Esophagus (tissue), 2 donors: ENCODE results near the gene TECRL. TPM values are rescaled to one million over a fixed set of nuclear protein-coding genes. Genes with fewer than 3 reads are reported as not detected.

Source experiments
- H3K27ac ChIP-seq, 2 donors: one replicate each; pipeline ENCODE4 v1.5.1; 2013; ENCODE audit warnings: low read depth in 2 of 2, mild to moderate bottlenecking in 2 of 2, inconsistent platforms in 1 of 2, low read length in 1 of 2, moderate library complexity in 1 of 2
- H3K27me3 ChIP-seq, 2 donors: one replicate each; pipeline ENCODE4 v1.6.1; 2013; ENCODE audit warnings: low read length in 2 of 2, control low read depth in 1 of 2, mild to moderate bottlenecking in 1 of 2; ENCODE audit not compliant: insufficient read depth in 2 of 2, control insufficient read depth in 1 of 2
- H3K36me3 ChIP-seq, 2 donors: one replicate each; pipeline ENCODE4 v1.6.1; 2013; ENCODE audit warnings: low read length in 1 of 2; ENCODE audit not compliant: control insufficient read depth in 2 of 2, insufficient read depth in 2 of 2
- H3K4me1 ChIP-seq, 2 donors: one replicate each; pipeline ENCODE4 v1.6.1; 2013; ENCODE audit warnings: low read length in 1 of 2; ENCODE audit not compliant: control insufficient read depth in 2 of 2, insufficient read depth in 2 of 2
- H3K4me3 ChIP-seq, 2 donors: one replicate each; pipeline ENCODE4 v1.5.1; 2013; ENCODE audit warnings: low read length in 2 of 2, mild to moderate bottlenecking in 2 of 2, low read depth in 1 of 2, moderate library complexity in 1 of 2
- H3K9me3 ChIP-seq, 2 donors: one replicate each; pipeline ENCODE4 v1.6.1; 2013; ENCODE audit warnings: mild to moderate bottlenecking in 2 of 2, low read depth in 1 of 2, low read length in 1 of 2, moderate library complexity in 1 of 2; ENCODE audit not compliant: control insufficient read depth in 2 of 2, insufficient read depth in 1 of 2
- WGBS, 2 donors: extraction: QIAGEN DNeasy Blood & Tissue Kit; methylation state at CpG; one replicate each; pipeline ENCODE4 v1.1.7; 2013; 5-methylcytosine and 5-hydroxymethylcytosine counted together
- polyA plus RNA-seq, 2 donors: library from polyadenylated mRNA; stranded (reverse); fragments of 200-250 nt; gene quantifications; one replicate each; pipeline ENCODE4 v1.2.3, GENCODE V29; 2013
- donor health status: healthy with polysubstance abuse.
- donor health status: Bipolar disorder and iron deficiency.

Gene TECRL
- polyA plus RNA-seq = under 1 TPM; 0.04 to 0.10 TPM

GRCh38 chr4:64409300-64409699 lies at the start of gene TECRL:
Gene TECRL (minus strand): TSS chr4:64409450. CDS start chr4:64409351, 99 bp downstream.
- H3K27me3 ChIP-seq = no peaks in the 10 kb centered on the region
- no peaks in the 10 kb centered on the region for H3K36me3 ChIP-seq
- H3K4me3 ChIP-seq = no peak within 1 kb of the TSS
- H3K9me3 ChIP-seq = no peaks in the 10 kb centered on the region
- 83 to 88% methylated on average over 4 of the region's 4 CpGs for WGBS, 2 donors
- no peak within 1 kb of the TSS for H3K27ac ChIP-seq
- no peaks in the 10 kb centered on the region for H3K4me1 ChIP-seq

- peaks cover 4 to 18% of the 10 kb centered on the region in 2 donors for H3K9me3 ChIP-seq
- H3K27me3 ChIP-seq = no peaks in the 10 kb centered on the region
- no peaks in the 10 kb centered on the region for H3K4me1 ChIP-seq
- H3K27ac ChIP-seq = no peak overlapping the region
- H3K36me3 ChIP-seq = no peaks in the 10 kb centered on the region
- no peak overlapping the region for H3K4me3 ChIP-seq
- 86 to 88% methylated on average over 10 of the region's 10 CpGs for WGBS, 2 donors
These were observed 23.4 kb upstream of the TECRL start for GRCh38 chr4:64432674-64433073.

DNA sequence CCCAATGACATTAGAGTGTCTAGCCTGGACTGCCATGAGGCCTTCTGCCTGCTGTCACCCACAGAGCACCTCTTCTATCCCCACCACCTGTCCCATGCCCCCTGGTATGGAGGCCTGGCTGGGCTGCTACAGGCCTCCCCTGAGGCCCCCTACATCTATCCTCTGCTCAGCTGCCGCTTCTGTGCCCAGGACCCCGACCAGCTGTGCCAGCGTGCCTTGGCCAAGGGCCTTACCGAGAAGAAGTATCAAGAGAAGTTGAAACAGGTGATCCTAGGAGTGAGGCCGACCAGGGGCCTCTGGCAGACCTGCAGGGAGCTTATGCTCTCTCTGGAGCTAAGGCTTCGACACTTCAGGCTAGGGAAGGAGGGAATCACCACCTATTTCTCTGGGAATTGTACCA lies 21.7 kb upstream of the TECRL start:
- H3K27me3 ChIP-seq = no peaks in the 10 kb centered on the region
- no peaks in the 10 kb centered on the region for H3K36me3 ChIP-seq
- H3K9me3 ChIP-seq = peaks cover 4 to 18% of the 10 kb centered on the region in 2 donors
- no peak overlapping the region for H3K27ac ChIP-seq
- 76 to 81% methylated on average over 6 of the region's 6 CpGs for WGBS, 2 donors
- no peaks in the 10 kb centered on the region for H3K4me1 ChIP-seq
- no peak overlapping the region for H3K4me3 ChIP-seq

GRCh38 chr4:64417974-64418373 lies 8.7 kb upstream of the TECRL start:
- no peaks in the 10 kb centered on the region for H3K36me3 ChIP-seq
- no peak overlapping the region for H3K27ac ChIP-seq
- no peaks in the 10 kb centered on the region for H3K4me1 ChIP-seq
- H3K4me3 ChIP-seq = no peak overlapping the region
- WGBS, 2 donors = 6 to 8% methylated on average over 1 of the region's 1 CpG
- H3K27me3 ChIP-seq = no peaks in the 10 kb centered on the region
- no peaks in the 10 kb centered on the region for H3K9me3 ChIP-seq

DNA sequence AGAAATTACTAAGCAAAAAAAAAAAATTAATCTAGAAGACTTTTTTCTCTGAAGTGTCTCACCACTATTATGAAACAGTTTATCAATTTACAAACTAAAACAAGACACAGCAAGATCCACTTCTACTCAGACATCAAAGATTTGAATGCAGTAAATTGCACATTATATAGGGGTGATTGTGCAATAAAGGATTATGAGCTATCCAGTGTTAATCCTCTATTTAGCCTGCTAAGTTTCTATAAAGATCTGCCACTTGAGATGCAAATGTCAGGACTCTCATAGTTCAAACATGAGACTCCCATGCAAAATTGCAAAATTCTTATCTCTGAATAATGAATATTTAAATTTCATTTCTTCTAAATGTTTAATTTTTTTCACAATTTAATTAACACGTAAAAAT lies 2.2 kb downstream of the TECRL start:
- Histone ChIP-seq H3K27me3 (no peaks in the 10 kb centered on the region), H3K27ac (no peak overlapping the region), H3K4me1 (no peaks in the 10 kb centered on the region), H3K9me3 (no peaks in the 10 kb centered on the region), H3K4me3 (no peak overlapping the region), H3K36me3 (no peaks in the 10 kb centered on the region)
- WGBS, 2 donors = 66 to 71% methylated on average over 1 of the region's 1 CpG

DNA sequence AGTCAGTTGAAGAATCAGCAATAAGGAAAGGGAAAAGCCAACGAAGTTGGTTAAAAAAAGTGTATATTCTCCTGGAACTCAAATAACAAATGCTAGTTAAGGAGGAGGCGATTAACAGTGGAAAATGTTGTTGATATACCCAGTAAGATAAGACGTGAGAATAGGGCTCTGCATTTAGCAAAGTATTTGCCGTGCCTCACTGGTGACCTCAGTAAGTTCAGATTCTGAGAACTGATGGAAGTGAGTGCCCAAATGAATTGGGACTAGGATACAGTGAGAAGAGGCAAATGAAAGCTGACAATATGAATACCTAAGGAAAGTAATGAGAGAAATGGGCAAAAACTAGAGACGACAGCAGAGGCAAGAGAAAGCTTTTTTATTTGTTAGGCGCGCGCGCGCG lies 3.5 kb downstream of the TECRL start:
- H3K27ac ChIP-seq = no peak overlapping the region
- 73% methylated on average over 11 of the region's 11 CpGs for WGBS, 2 donors

GRCh38 chr4:64402684-64403083 lies 6.6 kb downstream of the TECRL start:
- Histone ChIP-seq H3K27ac (no peak overlapping the region), H3K4me3 (no peak overlapping the region), H3K36me3 (no peaks in the 10 kb centered on the region), H3K4me1 (no peaks in the 10 kb centered on the region), H3K27me3 (no peaks in the 10 kb centered on the region), H3K9me3 (peaks cover 0 to 3% of the 10 kb centered on the region in 2 donors)
- 33 to 46% methylated on average over 2 of the region's 2 CpGs for WGBS, 2 donors

More for the DNA sequence above, 3.5 kb downstream of the TECRL start:
- Histone ChIP-seq H3K4me3 (no peak overlapping the region), H3K36me3 (no peaks in the 10 kb centered on the region), H3K27me3 (no peaks in the 10 kb centered on the region), H3K9me3 (no peaks in the 10 kb centered on the region), H3K4me1 (no peaks in the 10 kb centered on the region)

DNA sequence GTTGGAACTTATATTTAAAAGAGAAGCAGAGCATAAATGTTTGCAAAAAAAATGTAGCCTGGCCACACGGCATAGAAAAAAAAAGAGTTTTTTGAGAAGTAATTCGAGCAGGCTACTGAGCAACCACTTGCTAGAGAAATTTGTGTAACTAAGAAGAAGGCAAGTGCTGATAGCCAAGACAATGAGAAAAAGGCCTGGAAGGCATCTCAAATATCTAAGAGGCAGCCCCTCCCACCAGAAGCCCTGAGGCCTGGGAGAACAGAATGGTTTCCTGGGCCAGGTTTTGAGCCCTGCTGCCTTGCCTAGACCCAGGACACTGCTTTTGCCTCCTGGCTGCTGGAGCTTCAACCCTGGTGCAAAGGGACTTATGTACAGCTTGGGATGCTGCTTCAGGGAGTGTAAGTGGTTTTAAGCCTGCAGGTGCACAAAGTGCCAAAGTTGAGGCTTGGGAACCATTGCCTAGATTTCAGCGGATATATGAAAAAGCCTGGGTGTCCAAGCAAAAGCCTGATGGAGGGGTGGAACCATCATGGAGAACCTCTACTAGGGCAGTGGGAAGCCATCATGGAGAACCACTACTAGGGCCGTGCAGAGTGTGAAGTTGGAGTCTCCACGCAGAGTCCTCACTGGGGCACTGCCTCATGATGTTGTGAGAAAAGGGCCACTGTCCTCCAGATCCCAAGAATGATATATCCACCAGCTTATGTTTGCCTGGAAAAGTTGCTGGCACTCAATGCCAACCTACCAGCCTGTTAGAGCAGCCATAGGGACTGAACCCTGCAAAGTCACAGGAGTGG lies 9.7 kb downstream of the TECRL start:
- Histone ChIP-seq H3K4me3 (no peak overlapping the region), H3K9me3 (peaks cover 0 to 3% of the 10 kb centered on the region in 2 donors), H3K27ac (no peak overlapping the region), H3K4me1 (no peaks in the 10 kb centered on the region), H3K36me3 (no peaks in the 10 kb centered on the region), H3K27me3 (no peaks in the 10 kb centered on the region)
- WGBS, 2 donors = 80 to 86% methylated on average over 5 of the region's 5 CpGs

GRCh38 chr4:64394469-64394868 lies 14.8 kb downstream of the TECRL start:
- Histone ChIP-seq H3K4me1 (no peaks in the 10 kb centered on the region), H3K9me3 (peaks cover 0 to 2% of the 10 kb centered on the region in 2 donors), H3K36me3 (no peaks in the 10 kb centered on the region), H3K27ac (no peak overlapping the region), H3K4me3 (no peak overlapping the region), H3K27me3 (no peaks in the 10 kb centered on the region)
- 77 to 81% methylated on average over 3 of the region's 3 CpGs for WGBS, 2 donors

DNA sequence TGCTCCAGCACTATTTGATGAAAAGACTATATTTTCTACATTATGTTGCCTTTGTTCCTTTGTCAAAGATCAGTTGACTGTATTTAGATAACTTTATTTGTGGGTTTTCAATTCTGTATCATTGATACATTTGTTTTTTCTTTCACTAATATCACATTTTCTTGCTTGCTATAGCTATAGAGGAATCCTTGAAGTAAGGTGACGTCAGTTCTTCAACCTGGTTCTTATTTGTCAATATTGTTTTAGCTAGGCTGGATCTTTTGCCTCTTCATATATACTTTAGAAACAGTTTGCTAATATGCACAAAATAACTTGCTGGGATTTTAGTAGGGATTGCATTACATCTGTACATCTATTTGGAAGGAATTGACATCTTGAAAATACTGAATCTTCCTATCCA lies 21.0 kb downstream of the TECRL start:
- no peak overlapping the region for H3K27ac ChIP-seq
- H3K4me1 ChIP-seq = no peaks in the 10 kb centered on the region
- no peak overlapping the region for H3K4me3 ChIP-seq
- no peaks in the 10 kb centered on the region for H3K27me3 ChIP-seq
- 69 to 88% methylated on average over 1 of the region's 1 CpG for WGBS, 2 donors
- peaks cover 4 to 5% of the 10 kb centered on the region in 2 donors for H3K9me3 ChIP-seq
- H3K36me3 ChIP-seq = no peaks in the 10 kb centered on the region
